SHP77 treated with DMSO at 0.1 percent for 48 hours (cell line): ENCODE results near the gene FXYD3.
"Not testable (repeated sequence)": the region's sequence is repeated elsewhere in the genome, so short reads cannot be mapped to it uniquely, and the experiment has no call there.

Source experiments
- DNase-seq: peaks from one replicate; lab custom pipeline; 2025; lab: John Stamatoyannopoulos, UW

The FXYD3 gene

GRCh38 chr19:35086455-35086854, 29.2 kb upstream of the FXYD3 start:
- no peak for DNase-seq

- DNase-seq, result no peak
Measured at GRCh38 chr19:35087393-35087792, 28.2 kb upstream of the FXYD3 start.

- no peak for DNase-seq
Measured at GRCh38 chr19:35088131-35088913, 27.3 kb upstream of the FXYD3 start.

- no peak for DNase-seq
Measured at GRCh38 chr19:35089554-35089953, 26.1 kb upstream of the FXYD3 start.

GRCh38 chr19:35090160-35090505, 25.5 kb upstream of the FXYD3 start:
- DNase-seq, result no peak

- peak; percentile 14 for DNase-seq
Measured at GRCh38 chr19:35090506-35091214, 25.0 kb upstream of the FXYD3 start.

- DNase-seq, result no peak
Measured at GRCh38 chr19:35093430-35093829, 22.2 kb upstream of the FXYD3 start.

GRCh38 chr19:35093941-35094647, 21.5 kb upstream of the FXYD3 start:
- DNase-seq, result no peak

GRCh38 chr19:35094656-35095055, 21.0 kb upstream of the FXYD3 start:
- no peak for DNase-seq

GRCh38 chr19:35095667-35096368, 19.8 kb upstream of the FXYD3 start:
- DNase-seq, result no peak

GRCh38 chr19:35098413-35099049, 17.1 kb upstream of the FXYD3 start:
- DNase-seq, result no peak

GRCh38 chr19:35099155-35099896, 16.3 kb upstream of the FXYD3 start:
- DNase-seq, result no peak

- DNase-seq, result no peak
Measured at GRCh38 chr19:35099897-35100275, 15.7 kb upstream of the FXYD3 start.

- DNase-seq, result no peak
Measured at GRCh38 chr19:35100588-35101533, 14.8 kb upstream of the FXYD3 start.

GRCh38 chr19:35101949-35102348, 13.7 kb upstream of the FXYD3 start:
- DNase-seq, result not testable (repeated sequence)

GRCh38 chr19:35103614-35104013, 12.0 kb upstream of the FXYD3 start:
- not testable (repeated sequence) for DNase-seq

- DNase-seq, result no peak
Measured at GRCh38 chr19:35104361-35104760, 11.3 kb upstream of the FXYD3 start.

GRCh38 chr19:35105047-35105410, 10.6 kb upstream of the FXYD3 start:
- no peak for DNase-seq

GRCh38 chr19:35105411-35106290, 10.0 kb upstream of the FXYD3 start:
- DNase-seq, result no peak
